ENCODE data around the gene MYL12A.
A peak's percentile ranks its signal among the peaks of the same experiment; 100 is the strongest.

The MYL12A gene

DNA sequence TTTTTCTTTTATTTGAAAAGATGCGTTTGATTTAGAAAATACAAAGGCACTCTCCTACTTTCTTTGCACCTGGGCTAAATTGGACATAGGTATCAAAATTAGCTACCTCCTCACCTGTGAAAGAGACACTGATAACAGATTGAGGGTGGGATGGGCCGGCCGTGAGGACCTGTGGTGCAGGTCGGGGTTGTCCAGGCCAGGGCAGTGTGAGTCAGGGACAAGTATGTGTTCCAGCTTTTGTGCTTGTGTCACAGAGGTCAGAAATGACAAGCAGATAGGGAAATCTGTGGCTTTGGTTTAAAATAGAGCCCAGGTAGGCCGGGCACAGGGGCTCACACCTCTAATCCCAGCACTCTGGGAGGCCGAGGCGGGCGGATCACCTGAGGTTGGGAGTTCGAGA lies 36.9 kb downstream of the MYL12A start:
- no peak for DNase-seq

DNA sequence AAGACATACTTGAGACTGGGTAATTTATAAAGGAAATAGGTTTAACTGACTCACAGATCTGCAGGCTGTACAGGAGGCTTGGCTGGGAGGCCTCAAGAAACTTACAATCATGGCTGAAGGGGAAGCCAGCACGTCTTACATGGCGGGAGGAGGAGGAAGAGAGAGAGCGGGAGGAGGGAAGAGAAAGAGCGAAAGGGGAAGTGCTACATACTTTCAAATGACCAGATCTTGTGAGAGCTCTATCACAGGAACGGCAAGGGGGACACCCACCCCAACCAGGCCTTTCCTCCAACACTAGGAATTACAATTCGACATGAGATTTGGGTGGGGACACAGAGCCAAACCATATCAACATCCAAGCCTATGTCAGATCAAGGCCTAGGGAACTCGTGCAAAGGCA lies 38.6 kb downstream of the MYL12A start:
- no peak for DNase-seq

DNA sequence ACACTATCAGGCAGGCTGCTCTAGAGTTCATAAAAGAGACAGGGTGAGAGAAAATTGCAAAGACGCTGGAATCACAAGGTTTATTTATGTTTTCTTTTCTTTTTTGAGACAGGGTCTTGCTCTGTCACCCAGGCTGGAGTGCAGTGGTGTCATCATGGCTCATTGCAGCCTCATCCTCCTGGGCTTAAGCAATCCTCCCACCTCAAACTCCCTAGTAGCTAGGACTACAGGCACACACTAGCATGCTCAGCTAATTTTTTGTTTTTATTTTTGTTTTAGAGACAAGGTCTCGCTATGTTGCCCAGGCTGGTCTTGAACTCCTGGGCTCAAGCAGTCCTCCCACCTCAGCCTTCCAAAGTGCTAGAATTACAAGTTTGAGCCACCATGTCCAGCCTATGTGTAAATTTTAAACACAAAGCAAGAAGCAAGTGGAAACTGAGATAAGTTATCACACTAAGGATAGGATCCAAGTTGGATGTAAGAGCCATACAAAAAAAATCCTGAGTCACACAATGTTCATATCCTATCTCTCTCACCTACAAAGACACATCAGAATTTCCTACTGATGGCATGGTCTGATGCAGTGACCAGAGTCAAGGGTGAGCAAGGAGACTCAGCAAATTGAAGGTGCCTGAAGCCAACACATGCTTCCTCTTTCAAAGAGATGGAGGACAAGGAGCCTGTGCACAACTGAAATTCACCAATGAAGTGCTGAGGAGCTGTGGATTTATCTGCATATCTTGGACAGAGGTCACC lies 45.8 kb downstream of the MYL12A start:
- DNase-seq = no peak

DNA sequence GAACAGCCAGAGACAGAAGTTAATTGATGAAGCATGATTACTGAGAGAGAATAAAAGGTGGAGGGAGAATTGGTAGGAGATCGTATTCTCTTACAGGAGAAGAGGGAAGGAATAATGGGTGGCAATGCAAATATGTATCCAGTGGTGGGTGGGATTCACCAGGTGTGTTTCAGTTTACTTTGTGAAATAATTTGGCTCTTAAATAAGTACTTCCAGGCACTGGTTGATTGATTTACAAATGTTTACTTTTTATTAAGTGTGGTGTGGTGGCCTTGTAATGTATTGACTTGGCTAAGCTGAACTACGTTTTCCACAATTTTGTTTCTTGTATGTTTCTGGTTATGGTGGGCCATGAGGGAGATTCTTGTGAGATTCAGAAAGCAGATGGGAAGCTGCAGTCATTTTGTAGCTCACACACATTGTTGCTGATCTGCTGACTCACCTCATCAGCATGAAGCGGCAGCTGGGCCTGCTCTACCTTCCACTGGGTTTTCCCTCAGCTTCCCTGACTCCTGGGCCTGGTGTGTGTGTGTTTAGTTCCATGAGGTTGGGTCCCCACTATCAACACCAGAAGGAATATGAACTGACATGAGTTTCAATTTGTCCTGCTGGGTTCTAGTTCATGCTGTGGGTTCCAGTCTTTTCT lies 47.0 kb downstream of the MYL12A start:
- no peak for DNase-seq

DNA sequence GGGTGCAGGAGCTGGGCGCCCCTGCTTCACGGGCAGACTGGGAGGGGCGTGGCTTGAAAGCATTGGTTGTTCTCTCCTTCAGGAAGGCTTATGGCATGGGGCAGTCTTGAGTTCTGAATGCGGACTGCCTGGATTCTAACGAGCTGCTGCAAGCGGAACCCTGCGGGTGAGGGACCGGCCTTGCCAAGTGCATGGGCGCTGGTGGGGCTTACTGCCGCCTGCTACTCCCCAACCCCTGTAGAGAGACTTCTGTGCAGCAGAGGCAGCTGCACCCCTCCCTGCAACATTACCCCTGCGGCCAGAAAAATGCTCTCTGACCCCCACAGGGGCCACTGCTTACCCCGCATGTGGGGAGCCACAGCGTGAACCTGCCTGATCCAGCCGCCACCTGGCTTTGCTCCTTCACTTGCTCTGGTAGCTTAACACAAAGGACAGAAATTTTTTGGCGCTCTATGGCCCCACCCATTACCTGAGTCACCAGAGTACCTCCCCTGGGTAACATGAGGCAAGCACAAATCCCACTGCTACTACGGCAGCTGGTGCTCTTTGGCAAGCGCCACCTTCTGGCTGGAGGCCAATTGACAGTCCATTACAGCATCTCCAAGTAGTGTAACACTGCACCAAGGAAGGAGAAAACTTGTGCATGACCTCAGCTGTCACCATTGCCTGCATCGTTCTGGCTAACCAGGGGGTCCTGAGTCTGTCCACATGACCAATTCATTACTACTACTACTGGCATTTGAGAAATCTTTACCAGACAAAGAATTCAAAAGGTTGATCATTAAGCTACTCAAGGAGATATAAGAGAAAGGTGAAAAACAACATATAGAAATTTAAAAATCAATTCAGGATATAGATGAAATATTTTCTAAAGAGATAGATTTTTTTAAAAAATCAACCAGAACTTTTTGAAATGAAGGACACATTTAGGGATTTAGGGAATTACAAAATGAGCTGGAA lies 49.7 kb downstream of the MYL12A start:
- peak; percentile 81 for DNase-seq

DNA sequence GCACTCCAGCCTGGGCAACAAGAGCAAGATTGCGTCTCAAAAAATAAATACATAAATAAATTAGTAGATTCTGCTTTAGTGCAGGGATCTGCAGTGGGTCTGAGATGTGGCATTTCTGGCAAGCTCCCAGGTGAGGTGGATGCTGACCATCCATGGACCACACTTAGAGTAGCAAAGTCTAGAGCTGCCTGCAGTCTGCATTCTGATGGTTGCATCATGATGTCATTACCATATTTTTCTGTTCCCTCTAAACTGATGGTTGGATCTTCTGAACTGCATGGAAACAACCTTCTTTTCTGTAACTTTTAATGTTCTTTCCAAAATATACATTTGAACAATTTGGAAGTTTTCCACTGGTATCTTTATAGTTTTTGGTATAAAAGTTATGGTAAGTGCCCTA lies 57.2 kb downstream of the MYL12A start:
- no peak for DNase-seq

DNA sequence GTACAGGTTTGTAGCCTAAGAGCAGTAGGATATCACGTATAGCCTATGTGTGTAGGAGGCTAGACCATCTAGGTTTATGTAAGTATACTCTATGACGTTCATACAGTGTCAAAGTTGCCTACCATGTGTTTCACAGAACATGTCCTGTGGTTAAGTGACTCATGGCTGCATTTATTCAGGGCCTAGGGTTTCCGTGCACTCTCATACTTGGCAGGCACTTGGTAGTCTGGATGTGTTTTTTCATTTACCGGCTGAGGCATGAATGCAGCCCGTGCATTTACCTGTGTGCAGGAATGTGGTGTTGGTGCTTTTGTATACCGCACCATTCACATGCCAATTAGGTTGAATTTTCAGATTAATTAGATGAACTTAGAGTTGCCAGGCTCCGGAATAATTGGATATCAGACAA lies 57.8 kb downstream of the MYL12A start:
- no peak for DNase-seq
